ENCODE results near the gene OGFOD2. TPM values are rescaled to one million over a fixed set of nuclear protein-coding genes. Genes with fewer than 3 reads are reported as not detected.
A peak's percentile ranks its signal among the peaks of the same experiment; 100 is the strongest.

OGFOD2 gene
- total and polyA plus RNA-seq, 9 of the 15 experiments (the other 6 are each of a cell fraction or from before 2014, with no cell fraction given), result 1.4 to 111 (median 18.5) TPM

GRCh38 chr12:122974274-122974891 lies 661 bp upstream of the OGFOD2 start (continued):
- TF ChIP-seq MTA3 (IDR thresholded peaks at IDR 0.05; ENCODE audit: borderline replicate concordance) (no peak), XRCC5 (IDR thresholded peaks at IDR 0.05; ENCODE audit: low read depth, low read length) (peak; percentile 73; the same call in 1 of the 2 replicates), POLR2H (tag; IDR thresholded peaks at IDR 0.05; ENCODE audit: low read depth) (peak; percentile 64), SRSF1 (IDR thresholded peaks at IDR 0.05; ENCODE audit: low read depth, low read length) (no peak), SIX5 (IDR thresholded peaks at IDR 0.05; ENCODE audit: borderline replicate concordance in 1 of 2, insufficient read depth in 1 of 2, low read depth in 1 of 2, low read length in 2 of 2) (0 out of 4 replicates have a peak, but pooled peaks of 1 of the 2 experiments have one; percentile 34), THAP7 (CRISPR knock-in tag; IDR thresholded peaks at IDR 0.05) (no peak), KDM1A (IDR thresholded peaks at IDR 0.05) (no peak), PTBP1 (IDR thresholded peaks at IDR 0.05; ENCODE audit: low read depth, low read length) (no peak), WHSC1 (IDR thresholded peaks at IDR 0.05; ENCODE audit: low read length) (no peak), E4F1 (CRISPR knock-in tag; IDR thresholded peaks at IDR 0.05; ENCODE audit: borderline replicate concordance) (no peak), ZNF133 (CRISPR knock-in tag; IDR thresholded peaks at IDR 0.05) (no peak), ZNF277 (CRISPR knock-in tag; IDR thresholded peaks at IDR 0.05; ENCODE audit: borderline replicate concordance) (no peak), HES1 (IDR thresholded peaks at IDR 0.05; ENCODE audit: low read depth) (no peak), ZNF644 (tag; IDR thresholded peaks at IDR 0.05; ENCODE audit: low read depth) (no peak), MLLT1 (IDR thresholded peaks at IDR 0.05) (no peak), FIP1L1 (IDR thresholded peaks at IDR 0.05; ENCODE audit: low read depth, low read length, poor library complexity, severe bottlenecking) (no peak), PRMT5 (CRISPR knock-in tag; IDR thresholded peaks at IDR 0.05) (no peak), ILF3 (IDR thresholded peaks at IDR 0.05; ENCODE audit: borderline replicate concordance) (no peak), NR0B1 (IDR thresholded peaks at IDR 0.05; ENCODE audit: partially characterized antibody) (no peak)

Data from K562 (cell line).